NCI-H2196 (cell line): ENCODE data around the gene EFR3B.
A peak's percentile ranks its signal among the peaks of the same experiment; 100 is the strongest.

Experiments used
- DNase-seq: peaks from one replicate; lab custom pipeline; 2025; ENCODE audit not compliant: unreplicated experiment; lab: John Stamatoyannopoulos, UW

Gene EFR3B

GRCh38 chr2:25176541-25177181 lies 134.8 kb downstream of the EFR3B start:
- DNase-seq, result no peak

GRCh38 chr2:25177211-25177611 lies 135.3 kb downstream of the EFR3B start:
- DNase-seq, result no peak

- no peak for DNase-seq
These were observed 137.1 kb downstream of the EFR3B start for GRCh38 chr2:25178976-25179375.

- DNase-seq, result peak; percentile 17
These were observed 142.4 kb downstream of the EFR3B start for GRCh38 chr2:25184254-25184653.

- DNase-seq, result no peak
These were observed 146.0 kb downstream of the EFR3B start for GRCh38 chr2:25187729-25188350.

GRCh38 chr2:25188405-25188804 lies 146.5 kb downstream of the EFR3B start:
- no peak for DNase-seq

GRCh38 chr2:25190536-25190935 lies 148.7 kb downstream of the EFR3B start:
- peak; percentile 22 for DNase-seq

GRCh38 chr2:25194576-25195122 lies 152.8 kb downstream of the EFR3B start:
- no peak for DNase-seq

- no peak for DNase-seq
These were observed 155.7 kb downstream of the EFR3B start for GRCh38 chr2:25197336-25198208.

GRCh38 chr2:25198209-25198525 lies 156.3 kb downstream of the EFR3B start:
- DNase-seq, result no peak

- DNase-seq, result no peak
These were observed 156.7 kb downstream of the EFR3B start for GRCh38 chr2:25198576-25198975.

- peak; percentile 32 for DNase-seq
These were observed 159.4 kb downstream of the EFR3B start for GRCh38 chr2:25201265-25201664.

GRCh38 chr2:25201794-25202193 lies 159.9 kb downstream of the EFR3B start:
- no peak for DNase-seq

GRCh38 chr2:25202275-25202674 lies 160.4 kb downstream of the EFR3B start:
- no peak for DNase-seq

GRCh38 chr2:25204190-25204838 lies 162.4 kb downstream of the EFR3B start:
- DNase-seq, result no peak

- DNase-seq, result no peak
These were observed 165.2 kb downstream of the EFR3B start for GRCh38 chr2:25207078-25207545.
